A673 (cell line): ENCODE results near the gene CAMK4.

Source experiments
- EZH2 ChIP-seq: fragments of 200-600 bp; sonication (generic); IDR thresholded peaks from 2 replicates; pipeline ENCODE4 v1.6.1; 2017; ENCODE audit warnings: borderline replicate concordance, low read depth, mild to moderate bottlenecking, mixed read lengths, antibody characterized with exemption, low read length; ENCODE audit not compliant: poor library complexity, severe bottlenecking
- TF ChIP-seq, protein P1 (sequence below): fragments of 300-800, 200-600 bp; sonication (generic); conservative IDR thresholded peaks from 2 replicates; pipeline ENCODE4 v1.5.1; 2017; ENCODE audit warnings: low read depth, mild to moderate bottlenecking, antibody characterized with exemption, low read length, moderate library complexity, mixed read lengths

DNA sequence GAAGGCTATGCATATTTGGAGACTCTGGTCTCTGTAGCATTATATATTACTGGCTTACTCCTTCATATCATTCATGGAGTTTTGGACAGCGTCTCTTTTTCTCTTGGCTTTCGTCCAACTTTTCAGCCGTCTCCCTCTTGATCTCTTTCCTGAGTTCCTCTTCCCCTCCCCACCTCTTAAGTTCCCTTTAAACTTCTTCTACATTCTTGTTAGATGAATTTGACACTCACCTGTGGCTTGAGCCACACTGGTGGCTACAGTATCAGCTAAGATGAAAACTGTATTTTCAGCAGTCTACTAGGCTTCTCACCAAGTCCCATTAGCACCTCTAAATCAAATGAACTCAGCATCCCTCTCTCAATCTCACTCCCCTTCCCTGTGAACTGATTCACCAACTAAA, 160.0 kb downstream of the CAMK4 start:
- TF ChIP-seq, protein P1, sequence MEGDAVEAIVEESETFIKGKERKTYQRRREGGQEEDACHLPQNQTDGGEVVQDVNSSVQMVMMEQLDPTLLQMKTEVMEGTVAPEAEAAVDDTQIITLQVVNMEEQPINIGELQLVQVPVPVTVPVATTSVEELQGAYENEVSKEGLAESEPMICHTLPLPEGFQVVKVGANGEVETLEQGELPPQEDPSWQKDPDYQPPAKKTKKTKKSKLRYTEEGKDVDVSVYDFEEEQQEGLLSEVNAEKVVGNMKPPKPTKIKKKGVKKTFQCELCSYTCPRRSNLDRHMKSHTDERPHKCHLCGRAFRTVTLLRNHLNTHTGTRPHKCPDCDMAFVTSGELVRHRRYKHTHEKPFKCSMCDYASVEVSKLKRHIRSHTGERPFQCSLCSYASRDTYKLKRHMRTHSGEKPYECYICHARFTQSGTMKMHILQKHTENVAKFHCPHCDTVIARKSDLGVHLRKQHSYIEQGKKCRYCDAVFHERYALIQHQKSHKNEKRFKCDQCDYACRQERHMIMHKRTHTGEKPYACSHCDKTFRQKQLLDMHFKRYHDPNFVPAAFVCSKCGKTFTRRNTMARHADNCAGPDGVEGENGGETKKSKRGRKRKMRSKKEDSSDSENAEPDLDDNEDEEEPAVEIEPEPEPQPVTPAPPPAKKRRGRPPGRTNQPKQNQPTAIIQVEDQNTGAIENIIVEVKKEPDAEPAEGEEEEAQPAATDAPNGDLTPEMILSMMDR = no peak
- TF ChIP-seq EZH2 = no peak
